Body of pancreas (tissue), 4 donors: Measurements from ENCODE around the gene PDLIM4. TPM values are rescaled to one million over a fixed set of nuclear protein-coding genes. Genes with fewer than 3 reads are reported as not detected.
A peak's percentile ranks its signal among the peaks of the same experiment; 100 is the strongest.

ENCODE experiments used
- ATAC-seq: fragments of 150-250 bp; one replicate; pipeline ENCODE4 v1.9.1; 2016
- DNase-seq, 4 donors: peaks; one replicate each; pipeline ENCODE4 v3.0.0-alpha.2; 2019
- H3K27ac ChIP-seq, 4 donors: fragments of 200-600 bp; sonication (generic); 1 replicate in 3 of 4; 2 replicates in 1 of 4; pipeline versions ENCODE4 v1.5.1 to v1.6.1; 2016 to 2019; ENCODE audit warnings: mild to moderate bottlenecking in 1 of 4, mixed read lengths in 1 of 4, moderate library complexity in 1 of 4
- H3K27me3 ChIP-seq, 2 donors: fragments of 200-600 bp; sonication (generic); one replicate each; pipeline ENCODE4 v1.6.0; 2016; ENCODE audit warnings: mild to moderate bottlenecking in 1 of 2
- H3K36me3 ChIP-seq, 2 donors: fragments of 200-600 bp; sonication (generic); replicated peaks in 1 of 2; 2 replicates each; pipeline ENCODE4 v1.5.1; 2016; ENCODE audit warnings: low read depth in 2 of 2; ENCODE audit not compliant: insufficient read depth in 1 of 2
- H3K4me1 ChIP-seq: fragments of 200-600 bp; sonication (generic); one replicate; pipeline ENCODE4 v1.6.0; 2016
- H3K4me3 ChIP-seq, 2 donors: fragments of 200-600 bp; sonication (generic); 1 replicate in 1 of 2; 2 replicates in 1 of 2; pipeline ENCODE4 v1.5.1; 2016 to 2019
- H3K9me3 ChIP-seq, 3 donors: fragments of 200-600 bp; sonication (generic); 1 replicate in 2 of 3; 2 replicates in 1 of 3; pipeline ENCODE4 v1.5.1; 2016
- POLR2A ChIP-seq, 3 donors: fragments of 450-650 bp; IDR thresholded peaks; one replicate each; pipeline ENCODE4 v1.6.1; 2016; ENCODE audit warnings: antibody characterized with exemption in 3 of 3, mild to moderate bottlenecking in 2 of 3
- WGBS, 2 donors: methylation state at CpG; one replicate each; pipeline ENCODE4 v1.1.5; 2017; 5-methylcytosine and 5-hydroxymethylcytosine counted together
- intact Hi-C: fragments of 100-400 bp; cut with DNase I; formaldehyde crosslinking; loops from one replicate; pipeline ENCODE4 v1.15.1; 2023
- total RNA-seq, 2 donors: library from RNA; depleted of rRNA; stranded (reverse); fragments of >200 nt; gene quantifications; one replicate each; pipeline ENCODE4 v1.1.0, GENCODE V29; 2016
- TF ChIP-seq, protein P1 (sequence below), 7 experiments: fragments of 450-650 bp in 4 of 7; fragments of 200-600 bp in 3 of 7; sonication (generic) in 3 of 7; IDR thresholded peaks; one replicate each; pipeline ENCODE4 v1.5.1; 2016 to 2019; ENCODE audit warnings: antibody characterized with exemption in 7 of 7

PDLIM4 gene
- total RNA-seq, 2 donors from 2014 or later: 4.2 to 4.3 TPM

DNA sequence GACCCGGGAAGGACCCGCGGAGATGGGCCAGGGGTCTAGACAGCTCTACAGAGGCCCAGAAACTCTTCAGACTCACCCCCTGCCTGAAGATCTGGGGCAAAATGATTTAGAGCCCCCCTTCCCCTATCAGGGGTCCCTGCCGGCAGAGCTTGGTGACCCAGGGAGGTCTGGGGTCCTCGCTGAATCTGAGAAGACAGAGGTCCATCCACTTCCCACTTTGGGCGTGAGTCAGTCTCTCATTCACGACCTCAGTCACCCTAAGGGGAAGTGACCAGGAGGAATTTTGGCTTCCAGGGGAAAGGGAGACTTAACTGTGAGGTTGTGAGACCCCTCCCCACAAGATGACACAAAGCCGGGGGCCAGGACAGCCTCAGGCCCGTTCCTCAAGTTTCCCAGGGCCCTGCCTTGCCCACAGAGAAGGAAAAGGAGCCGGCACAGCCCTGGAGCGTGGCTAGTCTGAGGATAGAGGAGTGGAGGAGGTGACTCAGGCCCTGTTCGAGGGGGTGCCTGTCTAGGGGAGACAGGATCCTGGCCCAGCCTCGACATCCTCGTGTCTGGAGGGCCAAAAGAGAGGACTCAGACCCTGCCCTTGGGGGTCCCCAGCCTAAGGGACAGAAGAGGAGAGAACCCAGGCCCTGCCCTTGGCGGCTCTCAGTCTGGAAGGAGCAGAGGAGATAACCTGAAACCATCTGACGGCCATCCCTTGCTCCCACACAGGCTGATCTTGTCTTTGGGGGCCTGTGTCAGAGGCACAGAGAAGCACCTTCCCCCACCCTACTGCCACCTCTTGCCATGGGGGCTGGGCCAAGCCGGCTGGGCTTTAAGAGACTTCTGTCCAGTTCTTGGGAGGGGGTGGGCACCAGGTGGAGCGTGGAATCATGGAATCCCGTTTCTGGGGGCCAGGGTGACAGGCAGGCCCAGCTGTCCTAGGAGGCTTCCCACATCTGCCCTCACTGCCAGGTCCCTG lies 889 bp downstream of the PDLIM4 start:
- H3K4me1 ChIP-seq: peaks cover 28% of the 10 kb centered on the region

DNA sequence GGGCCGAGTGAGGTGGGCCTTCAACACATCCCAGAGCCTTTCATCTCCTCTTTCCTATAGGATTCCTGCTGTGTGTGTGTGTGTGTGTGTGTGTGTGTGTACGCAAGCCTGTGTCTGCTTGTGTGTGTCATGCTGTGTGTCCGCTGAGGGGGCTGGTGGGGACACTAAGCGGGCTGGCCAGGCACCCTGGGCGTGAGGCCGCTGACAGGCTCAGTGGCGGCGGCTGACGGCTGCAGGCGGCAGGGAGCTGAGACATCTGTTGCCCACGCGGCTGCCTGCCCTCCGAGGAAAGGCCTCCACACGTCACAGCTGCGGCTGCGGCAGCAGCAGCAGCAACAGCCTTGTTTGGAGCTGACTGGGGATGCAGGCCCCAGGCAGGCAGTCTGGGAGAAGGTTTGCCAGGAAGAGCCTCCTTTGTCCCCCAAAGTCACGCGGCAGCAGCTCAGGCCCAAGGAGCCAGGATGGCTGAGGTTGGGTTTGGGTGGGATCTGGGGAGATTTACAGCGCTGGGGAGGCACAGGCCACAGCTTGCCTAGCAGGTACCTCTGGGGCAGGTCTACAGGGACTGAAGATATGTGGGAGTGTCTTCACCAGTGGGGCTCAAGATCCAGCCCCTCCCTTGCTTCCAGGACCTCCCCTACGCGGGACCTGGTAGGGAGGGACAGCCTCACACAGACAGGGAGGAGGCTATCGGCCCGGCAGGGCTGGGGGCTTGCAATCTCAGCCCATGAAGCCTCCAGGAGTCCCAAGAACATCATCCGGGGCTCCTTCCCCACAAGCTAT lies 1.8 kb downstream of the PDLIM4 start:
- intact Hi-C loops: no loop called here
- TF ChIP-seq, protein P1, sequence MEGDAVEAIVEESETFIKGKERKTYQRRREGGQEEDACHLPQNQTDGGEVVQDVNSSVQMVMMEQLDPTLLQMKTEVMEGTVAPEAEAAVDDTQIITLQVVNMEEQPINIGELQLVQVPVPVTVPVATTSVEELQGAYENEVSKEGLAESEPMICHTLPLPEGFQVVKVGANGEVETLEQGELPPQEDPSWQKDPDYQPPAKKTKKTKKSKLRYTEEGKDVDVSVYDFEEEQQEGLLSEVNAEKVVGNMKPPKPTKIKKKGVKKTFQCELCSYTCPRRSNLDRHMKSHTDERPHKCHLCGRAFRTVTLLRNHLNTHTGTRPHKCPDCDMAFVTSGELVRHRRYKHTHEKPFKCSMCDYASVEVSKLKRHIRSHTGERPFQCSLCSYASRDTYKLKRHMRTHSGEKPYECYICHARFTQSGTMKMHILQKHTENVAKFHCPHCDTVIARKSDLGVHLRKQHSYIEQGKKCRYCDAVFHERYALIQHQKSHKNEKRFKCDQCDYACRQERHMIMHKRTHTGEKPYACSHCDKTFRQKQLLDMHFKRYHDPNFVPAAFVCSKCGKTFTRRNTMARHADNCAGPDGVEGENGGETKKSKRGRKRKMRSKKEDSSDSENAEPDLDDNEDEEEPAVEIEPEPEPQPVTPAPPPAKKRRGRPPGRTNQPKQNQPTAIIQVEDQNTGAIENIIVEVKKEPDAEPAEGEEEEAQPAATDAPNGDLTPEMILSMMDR (IDR thresholded peaks at IDR 0.05): no peak
- peak in 1 of 3 donors; percentile 9 for TF ChIP-seq POLR2A (IDR thresholded peaks at IDR 0.05)
- no peak overlapping the region for H3K4me3 ChIP-seq

More for the DNA sequence above, 889 bp downstream of the PDLIM4 start:
- no peaks in the 10 kb centered on the region for H3K27me3 ChIP-seq
- 66 to 77% methylated on average over 8 to 19 of the region's 19 CpGs for WGBS, 2 donors
- DNase-seq (peak in 1 of 4 donors; percentile 5), ATAC-seq (no peak)
- intact Hi-C loops: no loop called here
- H3K36me3 ChIP-seq: no peaks in the 10 kb centered on the region
- no peak overlapping the region for H3K4me3 ChIP-seq
- TF ChIP-seq, protein P1 (IDR thresholded peaks at IDR 0.05): no peak
- no peak for TF ChIP-seq POLR2A (IDR thresholded peaks at IDR 0.05)
- peak overlapping the region in 2 of 4 donors; percentile 45 to 55 for H3K27ac ChIP-seq
- no peaks in the 10 kb centered on the region for H3K9me3 ChIP-seq

DNA sequence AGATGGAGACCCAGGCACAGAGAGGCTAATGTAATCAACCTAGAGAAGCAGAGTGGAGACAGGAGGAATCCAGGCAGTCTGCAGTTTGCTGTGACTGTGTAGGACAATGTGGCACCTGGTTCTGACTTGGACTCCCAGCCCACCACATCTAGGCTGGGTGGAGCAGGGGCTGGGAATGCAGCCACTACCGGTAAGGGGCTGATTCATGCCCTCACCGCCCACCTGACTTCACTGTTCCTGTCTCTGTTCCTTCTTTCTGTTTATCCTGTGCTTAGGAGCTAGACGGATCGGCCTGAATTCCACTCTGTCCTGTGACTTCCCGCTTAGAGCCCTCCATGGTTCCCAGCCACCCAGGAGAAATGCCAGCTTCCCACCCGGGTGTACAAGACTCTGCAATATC lies 2.6 kb downstream of the PDLIM4 start:
- no peaks in the 10 kb centered on the region for H3K36me3 ChIP-seq
- H3K27ac ChIP-seq: peak overlapping the region in 2 of 4 donors; percentile 54 to 55
- WGBS, 2 donors: 77 to 84% methylated on average over 6 of the region's 6 CpGs
- H3K4me1 ChIP-seq: peaks cover 17% of the 10 kb centered on the region
- H3K9me3 ChIP-seq: no peaks in the 10 kb centered on the region
- H3K27me3 ChIP-seq: no peaks in the 10 kb centered on the region
- TF ChIP-seq, protein P1 (IDR thresholded peaks at IDR 0.05): no peak
- TF ChIP-seq POLR2A (IDR thresholded peaks at IDR 0.05): no peak
- no peak for ATAC-seq
- no peak for DNase-seq
- no peak overlapping the region for H3K4me3 ChIP-seq
- intact Hi-C loops: no loop called here

More for the DNA sequence above, 1.8 kb downstream of the PDLIM4 start:
- DNase-seq (peak in 3 of 4 donors; percentile 48 to 54 (median 52)), ATAC-seq (peak; percentile 9)
- H3K4me1 ChIP-seq: peaks cover 24% of the 10 kb centered on the region
- no peaks in the 10 kb centered on the region for H3K9me3 ChIP-seq
- WGBS, 2 donors: 61 to 73% methylated on average over 2 to 24 of the region's 24 CpGs
- H3K27me3 ChIP-seq: no peaks in the 10 kb centered on the region
- H3K36me3 ChIP-seq: no peaks in the 10 kb centered on the region
- H3K27ac ChIP-seq: peak overlapping the region in 2 of 4 donors; percentile 26 to 55

DNA sequence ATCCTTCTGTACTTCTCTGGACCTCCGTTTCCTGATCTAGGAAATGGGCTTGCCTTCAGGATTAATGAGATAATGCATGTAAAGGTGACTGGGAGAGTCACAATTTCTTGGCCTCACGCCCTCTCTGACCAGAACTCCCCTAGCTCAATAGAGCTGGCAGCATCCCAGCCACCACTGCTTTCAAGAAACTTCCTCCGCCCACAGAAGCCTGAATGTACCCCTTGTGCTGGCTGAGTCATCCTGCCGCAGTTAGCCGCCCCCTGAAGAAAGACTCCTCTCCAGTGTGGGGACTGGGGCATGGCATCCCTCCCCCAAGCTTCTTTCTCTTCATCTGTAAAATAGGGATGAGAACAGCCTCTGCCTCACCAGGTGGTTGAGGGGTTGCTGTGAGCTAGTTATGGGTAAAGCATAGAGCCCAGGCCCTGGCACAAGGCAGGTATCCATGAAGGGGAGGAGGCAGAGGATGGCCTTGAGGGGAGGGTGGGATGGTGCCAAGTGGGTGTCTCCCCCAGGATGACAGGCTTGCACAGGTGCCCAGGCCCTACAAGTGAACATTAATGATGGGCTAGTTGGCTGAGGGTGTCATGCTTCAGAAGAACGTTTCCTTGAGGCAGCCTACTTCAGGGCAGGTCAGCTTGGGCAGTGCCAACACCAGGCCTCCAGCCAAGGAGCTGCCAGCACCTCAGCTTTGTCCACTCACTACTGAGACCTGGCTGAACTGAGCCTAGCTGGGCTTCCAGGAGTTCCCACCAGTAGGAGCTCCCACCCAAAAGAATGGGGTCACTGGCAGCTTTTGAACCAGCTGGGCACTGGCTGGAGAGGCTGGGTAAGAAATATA lies 3.4 kb downstream of the PDLIM4 start:
- Histone ChIP-seq H3K9me3 (no peaks in the 10 kb centered on the region), H3K36me3 (no peaks in the 10 kb centered on the region), H3K27ac (peak overlapping the region in 3 of 4 donors; percentile 53 to 57 (median 54)), H3K27me3 (no peaks in the 10 kb centered on the region), H3K4me1 (peaks cover 24% of the 10 kb centered on the region), H3K4me3 (no peak overlapping the region)
- ATAC-seq (no peak), DNase-seq (peak; percentile 53 to 81 (median 75))
- TF ChIP-seq, protein P1 (IDR thresholded peaks at IDR 0.05): no peak
- TF ChIP-seq POLR2A (IDR thresholded peaks at IDR 0.05): no peak
- 29 to 51% methylated on average over 4 to 6 of the region's 6 CpGs for WGBS, 2 donors
- intact Hi-C loops: no loop called here
